Measurements from ENCODE around the gene PAWR.

DNA sequence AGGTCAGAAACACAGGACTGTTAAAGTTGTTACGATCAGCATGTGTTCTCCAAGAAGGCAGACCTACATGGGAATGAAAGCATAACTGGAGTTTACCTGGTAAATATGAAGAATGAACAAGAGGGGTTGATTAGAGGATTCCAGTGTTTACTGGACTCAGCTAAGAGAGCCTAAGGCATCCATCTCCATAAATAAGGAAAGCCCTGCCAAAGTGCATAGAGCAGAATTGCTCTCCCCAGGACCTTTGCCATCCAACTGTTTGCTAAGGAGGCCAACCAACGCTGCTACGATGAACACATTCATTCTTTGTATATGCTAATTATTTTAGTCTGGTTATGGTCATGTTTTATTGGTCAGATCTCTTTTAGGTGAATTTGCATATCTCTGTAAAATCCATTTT is 17.1 kb upstream of the PAWR start:
- TF ChIP-seq, protein P1, sequence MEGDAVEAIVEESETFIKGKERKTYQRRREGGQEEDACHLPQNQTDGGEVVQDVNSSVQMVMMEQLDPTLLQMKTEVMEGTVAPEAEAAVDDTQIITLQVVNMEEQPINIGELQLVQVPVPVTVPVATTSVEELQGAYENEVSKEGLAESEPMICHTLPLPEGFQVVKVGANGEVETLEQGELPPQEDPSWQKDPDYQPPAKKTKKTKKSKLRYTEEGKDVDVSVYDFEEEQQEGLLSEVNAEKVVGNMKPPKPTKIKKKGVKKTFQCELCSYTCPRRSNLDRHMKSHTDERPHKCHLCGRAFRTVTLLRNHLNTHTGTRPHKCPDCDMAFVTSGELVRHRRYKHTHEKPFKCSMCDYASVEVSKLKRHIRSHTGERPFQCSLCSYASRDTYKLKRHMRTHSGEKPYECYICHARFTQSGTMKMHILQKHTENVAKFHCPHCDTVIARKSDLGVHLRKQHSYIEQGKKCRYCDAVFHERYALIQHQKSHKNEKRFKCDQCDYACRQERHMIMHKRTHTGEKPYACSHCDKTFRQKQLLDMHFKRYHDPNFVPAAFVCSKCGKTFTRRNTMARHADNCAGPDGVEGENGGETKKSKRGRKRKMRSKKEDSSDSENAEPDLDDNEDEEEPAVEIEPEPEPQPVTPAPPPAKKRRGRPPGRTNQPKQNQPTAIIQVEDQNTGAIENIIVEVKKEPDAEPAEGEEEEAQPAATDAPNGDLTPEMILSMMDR (IDR thresholded peaks at IDR 0.05 in 4 of 5, conservative IDR thresholded peaks at IDR 0.05 in 1 of 5): no peak
- TF ChIP-seq POLR2A (IDR thresholded peaks at IDR 0.05): no peak

Data from gastrocnemius medialis (tissue), 4 donors.